ENCODE measurements around the gene TET1. TPM values are rescaled to one million over a fixed set of nuclear protein-coding genes. Genes with fewer than 3 reads are reported as not detected.
"Not testable (repeated sequence)": the region's sequence is repeated elsewhere in the genome, so short reads cannot be mapped to it uniquely, and the experiment has no call there.

Gene TET1
- total RNA-seq, 2 experiments from 2014 or later = 3.0 to 3.7 TPM

DNA sequence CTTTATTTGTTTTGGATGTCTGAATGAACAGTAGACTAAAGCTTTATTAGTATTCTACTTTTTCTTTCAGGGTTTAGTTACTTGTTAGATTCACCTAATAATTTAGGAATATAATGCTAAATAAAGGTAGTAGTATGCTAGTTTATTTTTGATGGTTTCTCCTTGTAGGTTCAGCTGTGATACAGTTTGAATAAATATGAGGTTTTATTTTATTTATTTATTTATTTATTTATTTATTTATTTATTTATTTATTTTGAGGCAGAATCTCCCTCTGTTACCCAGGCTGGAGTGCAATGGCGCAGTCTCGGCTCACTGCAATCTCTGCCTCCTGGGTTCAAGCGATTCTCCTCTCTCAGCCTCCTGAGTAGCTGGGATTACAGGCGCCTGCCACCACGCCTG is 180.5 kb downstream of the TET1 start:
- H3K9me3 Mint-ChIP-seq, H3K27me3 Mint-ChIP-seq, DNase-seq, POLR2A ChIA-PET, H3K4me3 Mint-ChIP-seq, H3K4me1 Mint-ChIP-seq, CTCF ChIA-PET, H3K27ac Mint-ChIP-seq: not testable (repeated sequence)
- H3K36me3 Mint-ChIP-seq (ENCODE audit: low read depth) = peaks cover 46% of the 10 kb centered on the region

GRCh38 chr10:68742397-68742796 is 182.3 kb downstream of the TET1 start:
- Mint-ChIP-seq H3K4me3 (no peak overlapping the region), H3K9me3 (no peaks in the 10 kb centered on the region), H3K36me3 (ENCODE audit: low read depth) (peaks cover 40% of the 10 kb centered on the region), H3K4me1 (peaks cover 3% of the 10 kb centered on the region), H3K27ac (no peak overlapping the region), H3K27me3 (no peaks in the 10 kb centered on the region)
- ChIA-PET CTCF (no interaction called here), POLR2A (no interaction called here)
- no peak for DNase-seq

Other genes starting within 250 kb of the TET1 start
- gene HNRNPH3, start 228.3 kb upstream of the TET1 start, total RNA-seq = 100 to 1,000 TPM in 1 of 2 experiments, 10 to 100 TPM in 1; 99.6 to 117 TPM
- 1 to 10 TPM; 1.6 to 2.0 TPM for gene PBLD, start 227.4 kb upstream of the TET1 start, total RNA-seq
- gene RUFY2, start 153.1 kb upstream of the TET1 start, total RNA-seq = 10 to 100 TPM; 13.0 TPM
- 10 to 100 TPM; 28.4 to 30.3 TPM for gene DNA2, start 88.4 kb upstream of the TET1 start, total RNA-seq
- 10 to 100 TPM; 19.8 to 26.4 TPM for gene SLC25A16, start 32.8 kb upstream of the TET1 start, total RNA-seq
- gene CCAR1, start 160.9 kb downstream of the TET1 start, total RNA-seq = 100 to 1,000 TPM in 1 of 2 experiments, 10 to 100 TPM in 1; 86.7 to 111 TPM